Neural cell (in vitro differentiated cells): ENCODE data around the gene PID1. TPM values are rescaled to one million over a fixed set of nuclear protein-coding genes. Genes with fewer than 3 reads are reported as not detected.

Experiments used
- H2AFZ ChIP-seq: fragments of 200-600, 300-800 bp; sonication (generic), shearing (Covaris generic); 2 replicates; pipeline ENCODE4 v1.6.0; 2014; ENCODE audit warnings: low read depth, mild to moderate bottlenecking, antibody characterized with exemption, low read length, moderate library complexity
- H3F3A ChIP-seq: fragments of 200-600 bp; shearing (Covaris generic); 2 replicates; pipeline ENCODE4 v1.6.1; 2016; ENCODE audit warnings: mild to moderate bottlenecking, moderate library complexity, mixed read lengths, antibody characterized with exemption, low read length; ENCODE audit not compliant: insufficient read depth, poor library complexity, severe bottlenecking
- H3K27ac ChIP-seq: fragments of 200-600, 300-800 bp; sonication (generic), shearing (Covaris generic); 2 replicates; pipeline ENCODE4 v1.5.1; 2014; ENCODE audit warnings: mild to moderate bottlenecking, low read length, moderate library complexity
- H3K27me3 ChIP-seq: fragments of 300-800, 200-600 bp; sonication (generic), shearing (Covaris generic); 2 replicates; pipeline ENCODE4 v1.6.0; 2014; ENCODE audit warnings: mild to moderate bottlenecking, low read depth, low read length, moderate library complexity; ENCODE audit not compliant: insufficient read depth
- H3K36me3 ChIP-seq: fragments of 300-800, 200-600 bp; sonication (generic), shearing (Covaris generic); 2 replicates; pipeline ENCODE4 v1.5.1; 2014; ENCODE audit warnings: mild to moderate bottlenecking, antibody characterized with exemption, low read length, moderate library complexity; ENCODE audit not compliant: insufficient read depth
- H3K4me2 ChIP-seq: fragments of 300-800, 200-600 bp; sonication (generic), shearing (Covaris generic); 2 replicates; pipeline ENCODE4 v1.6.0; 2014; ENCODE audit warnings: mild to moderate bottlenecking, low read length
- H3K4me3 ChIP-seq: fragments of 300-800, 200-600 bp; sonication (generic), shearing (Covaris generic); 2 replicates; pipeline ENCODE4 v1.5.1; 2014; ENCODE audit warnings: mild to moderate bottlenecking, low read length, moderate library complexity
- H3K79me2 ChIP-seq: fragments of 200-600 bp; shearing (Covaris generic); replicated peaks from 2 replicates; pipeline ENCODE4 v1.6.0; 2014; ENCODE audit warnings: mild to moderate bottlenecking, low read length, moderate library complexity; ENCODE audit not compliant: insufficient read depth
- H3K9ac ChIP-seq: fragments of 300-800, 200-600 bp; sonication (generic), shearing (Covaris generic); 2 replicates; pipeline ENCODE4 v1.6.1; 2016; ENCODE audit warnings: mild to moderate bottlenecking, low read length, mixed read lengths
- H3K9me2 ChIP-seq: fragments of 200-600 bp; shearing (Covaris generic); 2 replicates; pipeline ENCODE4 v1.6.1; 2016; ENCODE audit warnings: mild to moderate bottlenecking, low read length, mixed read lengths; ENCODE audit not compliant: insufficient read depth
- H3K9me3 ChIP-seq: fragments of 200-600, 300-800 bp; sonication (generic), shearing (Covaris generic); 2 replicates; pipeline ENCODE4 v1.6.1; 2016; ENCODE audit warnings: mild to moderate bottlenecking, mixed run types, low read length, moderate library complexity, mixed read lengths
- H4K20me1 ChIP-seq: fragments of 200-600 bp; shearing (Covaris generic); 2 replicates; pipeline ENCODE4 v1.6.1; 2016; ENCODE audit warnings: mild to moderate bottlenecking, mixed run types; ENCODE audit not compliant: insufficient read depth
- EP300 ChIP-seq: fragments of 450-650 bp; conservative IDR thresholded peaks from 2 replicates; pipeline ENCODE4 v1.6.1; 2014; ENCODE audit warnings: antibody characterized with exemption, mild to moderate bottlenecking, moderate library complexity; ENCODE audit not compliant: poor library complexity, severe bottlenecking
- EZH2 ChIP-seq: fragments of 200-600, 300-800 bp; shearing (Covaris generic), sonication (generic); IDR thresholded peaks from 2 replicates; pipeline ENCODE4 v1.6.1; 2014; ENCODE audit warnings: antibody characterized with exemption, low read length, borderline replicate concordance, mild to moderate bottlenecking; ENCODE audit not compliant: insufficient read depth, poor library complexity, severe bottlenecking
- MXI1 ChIP-seq: fragments of 450-650 bp; conservative IDR thresholded peaks from 2 replicates; pipeline ENCODE4 v1.6.1; 2014; ENCODE audit warnings: antibody characterized with exemption, mild to moderate bottlenecking; ENCODE audit not compliant: poor library complexity, severe bottlenecking
- POLR2AphosphoS5 ChIP-seq: IDR thresholded peaks from 2 replicates; pipeline ENCODE4 v1.6.1; 2012
- RAD21 ChIP-seq: fragments of 450-650 bp; conservative IDR thresholded peaks from 2 replicates; pipeline ENCODE4 v1.6.1; 2014; ENCODE audit warnings: antibody characterized with exemption, mild to moderate bottlenecking, moderate library complexity
- SMC3 ChIP-seq: fragments of 450-650 bp; conservative IDR thresholded peaks from 2 replicates; pipeline ENCODE4 v1.6.1; 2014; ENCODE audit warnings: antibody characterized with exemption, mild to moderate bottlenecking, moderate library complexity; ENCODE audit not compliant: poor library complexity
- TAF1 ChIP-seq: IDR thresholded peaks from 2 replicates; pipeline ENCODE4 v1.6.1; 2012; ENCODE audit warnings: low read depth
- polyA plus RNA-seq: library from polyadenylated mRNA; depleted of rRNA; stranded (reverse); fragments of >200 nt; gene quantifications from 2 replicates; pipeline ENCODE4 v1.2.3, GENCODE V29; 2014
- TF ChIP-seq, protein P1 (sequence below): fragments of 450-650 bp; IDR thresholded peaks from 2 replicates; pipeline ENCODE4 v1.5.1; 2014; ENCODE audit warnings: antibody characterized with exemption, mild to moderate bottlenecking, moderate library complexity; ENCODE audit not compliant: poor library complexity, severe bottlenecking
- TF ChIP-seq, protein P2 (sequence below): IDR thresholded peaks from 2 replicates; pipeline ENCODE4 v1.6.1; 2012; ENCODE audit warnings: borderline replicate concordance

Gene PID1
- polyA plus RNA-seq, 1 donor from 2014 or later, result 11.0 TPM

DNA sequence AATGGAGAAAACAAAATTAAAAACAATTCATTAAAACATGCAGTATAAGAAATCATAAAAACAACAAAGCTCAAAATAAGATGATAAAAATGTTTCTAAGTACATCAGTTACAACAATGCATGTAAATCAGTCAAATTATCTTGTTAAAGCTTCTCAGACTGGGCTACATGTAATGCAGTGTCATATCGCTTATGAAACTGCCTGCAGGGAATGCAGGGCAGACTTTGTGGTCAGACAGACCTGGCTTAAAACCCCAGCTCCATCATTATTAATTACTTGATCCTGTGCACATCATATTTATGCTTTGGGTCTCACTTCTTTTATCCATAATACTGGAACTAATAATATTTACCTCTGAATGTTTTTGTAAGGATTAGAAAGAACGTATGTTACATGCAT, 74.6 kb downstream of the PID1 start:
- no peak overlapping the region for H3K9ac ChIP-seq
- TF ChIP-seq RAD21, result no peak
- TF ChIP-seq MXI1, result no peak
- no peak for TF ChIP-seq SMC3
- TF ChIP-seq POLR2AphosphoS5, result no peak
- no peak for TF ChIP-seq EP300
- TF ChIP-seq EZH2, result no peak
- no peaks in the 10 kb centered on the region for H4K20me1 ChIP-seq
- H3K9me3 ChIP-seq, result no peaks in the 10 kb centered on the region
- no peaks in the 10 kb centered on the region for H3K36me3 ChIP-seq
- H3F3A ChIP-seq, result no peaks in the 10 kb centered on the region
- no peak overlapping the region for H2AFZ ChIP-seq
- H3K27me3 ChIP-seq, result no peaks in the 10 kb centered on the region
- no peak overlapping the region for H3K4me3 ChIP-seq
- H3K79me2 ChIP-seq, result no peaks in the 10 kb centered on the region
- H3K4me2 ChIP-seq, result no peak overlapping the region
- no peaks in the 10 kb centered on the region for H3K9me2 ChIP-seq
- no peak overlapping the region for H3K27ac ChIP-seq

DNA sequence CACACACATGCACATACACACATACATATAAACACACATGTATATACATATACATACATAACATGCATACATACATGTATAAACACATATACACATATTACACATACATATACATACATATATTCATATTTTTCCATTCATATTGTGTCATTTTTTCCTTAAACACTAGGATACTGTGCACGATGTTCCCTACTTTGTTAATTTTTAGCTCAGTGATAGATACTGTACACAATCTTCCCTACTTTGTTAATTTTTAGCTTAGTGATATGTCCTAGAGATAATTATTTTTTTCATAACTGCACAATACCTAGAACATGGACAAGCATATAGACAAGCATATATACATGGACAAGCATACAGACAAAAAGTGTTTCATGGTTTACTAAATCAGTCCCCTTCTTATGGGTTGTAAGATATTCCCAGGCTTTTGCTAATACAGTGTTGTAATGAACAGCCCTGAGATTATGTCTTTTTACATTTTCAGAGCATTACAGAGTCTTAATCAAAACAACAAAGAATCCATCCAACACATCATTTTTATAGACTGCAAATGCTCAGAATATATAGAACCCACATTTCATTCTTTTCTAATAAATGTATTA, 75.6 kb downstream of the PID1 start:
- no peaks in the 10 kb centered on the region for H3K36me3 ChIP-seq
- no peak overlapping the region for H3K9ac ChIP-seq
- no peaks in the 10 kb centered on the region for H3F3A ChIP-seq
- no peaks in the 10 kb centered on the region for H4K20me1 ChIP-seq
- no peaks in the 10 kb centered on the region for H3K79me2 ChIP-seq
- TF ChIP-seq, protein P1, sequence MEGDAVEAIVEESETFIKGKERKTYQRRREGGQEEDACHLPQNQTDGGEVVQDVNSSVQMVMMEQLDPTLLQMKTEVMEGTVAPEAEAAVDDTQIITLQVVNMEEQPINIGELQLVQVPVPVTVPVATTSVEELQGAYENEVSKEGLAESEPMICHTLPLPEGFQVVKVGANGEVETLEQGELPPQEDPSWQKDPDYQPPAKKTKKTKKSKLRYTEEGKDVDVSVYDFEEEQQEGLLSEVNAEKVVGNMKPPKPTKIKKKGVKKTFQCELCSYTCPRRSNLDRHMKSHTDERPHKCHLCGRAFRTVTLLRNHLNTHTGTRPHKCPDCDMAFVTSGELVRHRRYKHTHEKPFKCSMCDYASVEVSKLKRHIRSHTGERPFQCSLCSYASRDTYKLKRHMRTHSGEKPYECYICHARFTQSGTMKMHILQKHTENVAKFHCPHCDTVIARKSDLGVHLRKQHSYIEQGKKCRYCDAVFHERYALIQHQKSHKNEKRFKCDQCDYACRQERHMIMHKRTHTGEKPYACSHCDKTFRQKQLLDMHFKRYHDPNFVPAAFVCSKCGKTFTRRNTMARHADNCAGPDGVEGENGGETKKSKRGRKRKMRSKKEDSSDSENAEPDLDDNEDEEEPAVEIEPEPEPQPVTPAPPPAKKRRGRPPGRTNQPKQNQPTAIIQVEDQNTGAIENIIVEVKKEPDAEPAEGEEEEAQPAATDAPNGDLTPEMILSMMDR, result no peak
- no peak for TF ChIP-seq TAF1
- no peak overlapping the region for H3K4me3 ChIP-seq
- no peak overlapping the region for H3K27ac ChIP-seq
- H3K9me3 ChIP-seq, result no peaks in the 10 kb centered on the region
- H3K4me2 ChIP-seq, result no peak overlapping the region
- no peak overlapping the region for H2AFZ ChIP-seq
- no peaks in the 10 kb centered on the region for H3K9me2 ChIP-seq
- H3K27me3 ChIP-seq, result no peaks in the 10 kb centered on the region

DNA sequence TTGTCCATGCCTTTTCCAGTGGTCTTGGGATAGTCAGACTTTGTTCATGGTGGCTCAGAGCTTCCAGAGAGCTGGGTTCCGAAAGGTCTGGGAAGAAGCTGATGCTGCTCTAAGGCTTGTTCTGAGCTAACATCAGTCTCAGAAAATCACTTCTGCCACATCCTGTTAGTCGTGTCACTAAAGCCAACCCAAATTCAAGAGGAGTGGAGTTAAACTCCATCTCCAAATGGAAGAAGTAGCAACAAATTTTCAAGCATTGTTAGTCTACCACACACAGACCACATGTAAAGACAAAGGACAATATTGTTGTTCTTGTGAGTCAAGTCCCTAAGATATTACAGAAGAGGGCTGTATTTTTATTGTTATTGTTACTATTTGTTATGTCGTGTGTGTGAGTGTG, 77.8 kb downstream of the PID1 start:
- no peaks in the 10 kb centered on the region for H3K9me3 ChIP-seq
- H3K9me2 ChIP-seq, result no peaks in the 10 kb centered on the region
- no peaks in the 10 kb centered on the region for H3K79me2 ChIP-seq
- TF ChIP-seq POLR2AphosphoS5 (no peak), EP300 (no peak), RAD21 (no peak), MXI1 (no peak), SMC3 (no peak), EZH2 (no peak), TAF1 (no peak)
- TF ChIP-seq, protein P2, sequence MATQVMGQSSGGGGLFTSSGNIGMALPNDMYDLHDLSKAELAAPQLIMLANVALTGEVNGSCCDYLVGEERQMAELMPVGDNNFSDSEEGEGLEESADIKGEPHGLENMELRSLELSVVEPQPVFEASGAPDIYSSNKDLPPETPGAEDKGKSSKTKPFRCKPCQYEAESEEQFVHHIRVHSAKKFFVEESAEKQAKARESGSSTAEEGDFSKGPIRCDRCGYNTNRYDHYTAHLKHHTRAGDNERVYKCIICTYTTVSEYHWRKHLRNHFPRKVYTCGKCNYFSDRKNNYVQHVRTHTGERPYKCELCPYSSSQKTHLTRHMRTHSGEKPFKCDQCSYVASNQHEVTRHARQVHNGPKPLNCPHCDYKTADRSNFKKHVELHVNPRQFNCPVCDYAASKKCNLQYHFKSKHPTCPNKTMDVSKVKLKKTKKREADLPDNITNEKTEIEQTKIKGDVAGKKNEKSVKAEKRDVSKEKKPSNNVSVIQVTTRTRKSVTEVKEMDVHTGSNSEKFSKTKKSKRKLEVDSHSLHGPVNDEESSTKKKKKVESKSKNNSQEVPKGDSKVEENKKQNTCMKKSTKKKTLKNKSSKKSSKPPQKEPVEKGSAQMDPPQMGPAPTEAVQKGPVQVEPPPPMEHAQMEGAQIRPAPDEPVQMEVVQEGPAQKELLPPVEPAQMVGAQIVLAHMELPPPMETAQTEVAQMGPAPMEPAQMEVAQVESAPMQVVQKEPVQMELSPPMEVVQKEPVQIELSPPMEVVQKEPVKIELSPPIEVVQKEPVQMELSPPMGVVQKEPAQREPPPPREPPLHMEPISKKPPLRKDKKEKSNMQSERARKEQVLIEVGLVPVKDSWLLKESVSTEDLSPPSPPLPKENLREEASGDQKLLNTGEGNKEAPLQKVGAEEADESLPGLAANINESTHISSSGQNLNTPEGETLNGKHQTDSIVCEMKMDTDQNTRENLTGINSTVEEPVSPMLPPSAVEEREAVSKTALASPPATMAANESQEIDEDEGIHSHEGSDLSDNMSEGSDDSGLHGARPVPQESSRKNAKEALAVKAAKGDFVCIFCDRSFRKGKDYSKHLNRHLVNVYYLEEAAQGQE, result no peak
- TF ChIP-seq, protein P1, result no peak
- H3F3A ChIP-seq, result no peaks in the 10 kb centered on the region
- no peak overlapping the region for H3K4me3 ChIP-seq
- no peaks in the 10 kb centered on the region for H3K36me3 ChIP-seq
- no peak overlapping the region for H3K9ac ChIP-seq
- H3K27ac ChIP-seq, result no peak overlapping the region
- H4K20me1 ChIP-seq, result no peaks in the 10 kb centered on the region
- H2AFZ ChIP-seq, result no peak overlapping the region
- no peak overlapping the region for H3K4me2 ChIP-seq
- no peaks in the 10 kb centered on the region for H3K27me3 ChIP-seq
